K562 (cell line): Measurements from ENCODE around the gene NFS1. TPM values are rescaled to one million over a fixed set of nuclear protein-coding genes. Genes with fewer than 3 reads are reported as not detected.

Experiments used
- CUX1 ChIP-seq: fragments of 200-800 bp; sonication (Bioruptor generic); IDR thresholded peaks from 2 replicates; pipeline ENCODE4 v1.6.1; 2016; ENCODE audit warnings: missing genetic modification characterization, missing compliant biosample characterization
- HIVEP1 ChIP-seq: fragments of 250-450 bp; sonication (Bioruptor Pico); IDR thresholded peaks from 2 replicates; pipeline ENCODE4 v1.4.0; 2020; ENCODE audit warnings: mild to moderate bottlenecking
- HMGN3 ChIP-seq: IDR thresholded peaks from 2 replicates; pipeline ENCODE4 v1.6.1; 2011; ENCODE audit warnings: borderline replicate concordance, low read depth, mild to moderate bottlenecking, mixed read lengths, low read length; ENCODE audit not compliant: insufficient read length; ENCODE audit errors: extremely low read depth
- KLF6 ChIP-seq: fragments of 250-450 bp; sonication (Bioruptor Pico); IDR thresholded peaks from 2 replicates; pipeline ENCODE4 v1.4.0; 2020; ENCODE audit warnings: mild to moderate bottlenecking, moderate library complexity, borderline replicate concordance
- NFXL1 ChIP-seq: fragments of 450-650 bp; formaldehyde crosslinking; IDR thresholded peaks from 2 replicates; pipeline ENCODE4 v1.4.0; 2021; ENCODE audit warnings: mild to moderate bottlenecking
- PCBP2 ChIP-seq: fragments of 200-400 bp; formaldehyde crosslinking; IDR thresholded peaks from 2 replicates; pipeline ENCODE4 v1.6.1; 2018; ENCODE audit warnings: low read length, low read depth, mild to moderate bottlenecking, moderate library complexity; ENCODE audit not compliant: poor library complexity, severe bottlenecking
- PURB ChIP-seq: sonication (generic); formaldehyde crosslinking; IDR thresholded peaks from 2 replicates; pipeline ENCODE4 v1.9.0; 2021; ENCODE audit warnings: low read depth, mild to moderate bottlenecking, missing genetic modification reagents
- RBM22 ChIP-seq: fragments of 200-400 bp; formaldehyde crosslinking; IDR thresholded peaks from 2 replicates; pipeline ENCODE4 v1.6.1; 2018; ENCODE audit warnings: low read length, low read depth; ENCODE audit not compliant: poor library complexity, severe bottlenecking
- REST ChIP-seq, 2 experiments: fragments of 450-650 bp; formaldehyde crosslinking in 1 of 2; IDR thresholded peaks; 2 replicates each; pipeline versions ENCODE4 v1.4.0 to v1.6.1; 2014 to 2020; ENCODE audit warnings: mild to moderate bottlenecking in 2 of 2, borderline replicate concordance in 1 of 2, low read depth in 1 of 2
- SIX5 ChIP-seq, 2 experiments: IDR thresholded peaks; 2 replicates each; pipeline ENCODE4 v1.6.1; 2011; ENCODE audit warnings: low read length in 2 of 2, borderline replicate concordance in 1 of 2, low read depth in 1 of 2, mild to moderate bottlenecking in 1 of 2, moderate library complexity in 1 of 2; ENCODE audit not compliant: insufficient read depth in 1 of 2
- ZFX ChIP-seq: sonication (generic); formaldehyde crosslinking; IDR thresholded peaks from 2 replicates; pipeline ENCODE4 v1.8.0; 2022; ENCODE audit warnings: mild to moderate bottlenecking, missing genetic modification reagents, moderate library complexity
- polyA plus RNA-seq, 8 experiments: library from polyadenylated mRNA; depleted of rRNA in 4 of 8; stranded (reverse) in 5 of 8; unstranded in 3 of 8; fragments of >200 nt; fragmentation: Nextera tagmentation in 2 of 8; fragmentation: Illumina TruSeq in 1 of 8; extraction: Ambion mirVana in 2 of 8; extraction: Trizol in 1 of 8; gene quantifications; 2 replicates each; pipeline versions ENCODE4 v1.2.1 to v1.2.3, GENCODE V29; 2011 to 2014; ENCODE audit warnings: inconsistent platforms in 1 of 8, missing spikeins in 1 of 8
- total RNA-seq, 7 experiments: library from RNA; depleted of rRNA in 6 of 7; stranded (reverse); fragments of >200 nt in 6 of 7; fragmentation: Illumina TruSeq in 2 of 7; extraction: Trizol in 2 of 7; gene quantifications; 2 replicates each; pipeline versions ENCODE4 v1.2.1 to v1.2.3, GENCODE V29; 2011 to 2021; ENCODE audit warnings: low replicate concordance in 1 of 7

The NFS1 gene
- total and polyA plus RNA-seq, 9 of the 15 experiments (the other 6 are each of a cell fraction or from before 2014, with no cell fraction given) = 11.5 to 84.8 (median 47.1) TPM

GRCh38 chr20:35699127-35699956 lies at the start of gene NFS1, which contains the start of gene ROMO1 (continued):
- TF ChIP-seq REST (IDR thresholded peaks at IDR 0.05; ENCODE audit: borderline replicate concordance) (peak; percentile 51), REST (CRISPR knock-in tag; IDR thresholded peaks at IDR 0.05; ENCODE audit: low read depth) (no peak), HMGN3 (peak; percentile 70), KLF6 (no peak), ZFX (CRISPR knock-in tag) (peak; percentile 93), PCBP2 (no peak), PURB (CRISPR knock-in tag) (no peak), NFXL1 (CRISPR knock-in tag) (no peak), SIX5 (IDR thresholded peaks at IDR 0.05; ENCODE audit: borderline replicate concordance in 1 of 2, insufficient read depth in 1 of 2, low read depth in 1 of 2, low read length in 2 of 2) (peak; percentile 27 to 42; a peak in 2 of 4 replicates), HIVEP1 (CRISPR knock-in tag) (no peak), CUX1 (no peak), RBM22 (peak; percentile 56)
